PC-3 (cell line): ENCODE measurements around the gene CROT. TPM values are rescaled to one million over a fixed set of nuclear protein-coding genes. Genes with fewer than 3 reads are reported as not detected.

ENCODE experiments used
- ATAC-seq: fragments of 200-7000 bp; cut with Tn5 transposase; 2 replicates; pipeline ENCODE4 v1.9.1; 2020; ENCODE audit warnings: mild to moderate bottlenecking, moderate library complexity
- BruUV-seq: library from RNA; stranded (reverse); fragments of 400-500 nt; replicated peaks from 2 replicates; lab custom pipeline; 2021; lab: Mats Ljungman, UMichigan
- CTCF ChIA-PET: fragments of 300-600 bp; sonication (Branson Sonifier 250); formaldehyde crosslinking; loops from one replicate; lab custom pipeline; 2022; ENCODE audit warnings: antibody characterized with exemption; lab: Charles Lee
- POLR2A ChIA-PET: fragments of 300-600 bp; sonication (Branson Sonifier 250); formaldehyde crosslinking; loops from one replicate; lab custom pipeline; 2022; ENCODE audit warnings: antibody characterized with exemption; ENCODE audit not compliant: unreplicated experiment; lab: Charles Lee
- DNase-seq: peaks from one replicate; pipeline ENCODE4 v3.0.0-alpha.2; 2015
- H2AFZ ChIP-seq: fragments of 300-600 bp; sonication (generic); 2 replicates; pipeline ENCODE4 v1.6.0; 2016; ENCODE audit warnings: antibody characterized with exemption, low read length
- H3F3A ChIP-seq: fragments of 300-600 bp; sonication (generic); one replicate; pipeline ENCODE4 v1.6.0; 2017; ENCODE audit warnings: antibody characterized with exemption, low read length, control low read depth, mild to moderate bottlenecking; ENCODE audit not compliant: unreplicated experiment
- H3K27ac ChIP-seq: fragments of 300-600 bp; sonication (generic); 2 replicates; pipeline ENCODE4 v1.5.1; 2016; ENCODE audit warnings: mild to moderate bottlenecking, low read length
- H3K27me3 ChIP-seq: fragments of 300-600 bp; sonication (generic); 2 replicates; pipeline ENCODE4 v1.6.1; 2016; ENCODE audit warnings: low read length, mixed read lengths
- H3K36me3 ChIP-seq: fragments of 300-600 bp; sonication (generic); 2 replicates; pipeline ENCODE4 v1.6.1; 2016; ENCODE audit warnings: low read depth, mixed run types, low read length, mixed read lengths
- H3K4me1 ChIP-seq: fragments of 300-600 bp; sonication (generic); 2 replicates; pipeline ENCODE4 v1.5.1; 2016; ENCODE audit warnings: low read length; ENCODE audit not compliant: insufficient read depth
- H3K4me2 ChIP-seq: fragments of 300-600 bp; sonication (generic); 2 replicates; pipeline ENCODE4 v1.6.0; 2016; ENCODE audit warnings: low read length
- H3K4me3 ChIP-seq: fragments of 300-600 bp; sonication (generic); 2 replicates; pipeline ENCODE4 v1.5.1; 2016; ENCODE audit warnings: mild to moderate bottlenecking, low read length, mixed read lengths
- H3K79me2 ChIP-seq: fragments of 300-600 bp; sonication (generic); 2 replicates; pipeline ENCODE4 v1.6.1; 2017; ENCODE audit warnings: low read length, mixed read lengths
- H3K9ac ChIP-seq: fragments of 300-600 bp; sonication (generic); 2 replicates; pipeline ENCODE4 v1.6.0; 2016; ENCODE audit warnings: mild to moderate bottlenecking, low read length
- H3K9me2 ChIP-seq: fragments of 300-600 bp; sonication (generic); replicated peaks from 2 replicates; pipeline ENCODE4 v1.6.1; 2016; ENCODE audit warnings: mixed run types, low read length, mixed read lengths
- H3K9me3 ChIP-seq: fragments of 300-600 bp; sonication (generic); 2 replicates; pipeline ENCODE4 v1.6.1; 2016; ENCODE audit warnings: low read length, mixed read lengths
- H4K20me1 ChIP-seq: fragments of 300-600 bp; sonication (generic); 2 replicates; pipeline ENCODE4 v1.6.1; 2016; ENCODE audit warnings: low read length, mixed read lengths
- CTCF ChIP-seq: fragments of 300-600 bp; sonication (generic); conservative IDR thresholded peaks from 2 replicates; pipeline ENCODE4 v1.5.1; 2017; ENCODE audit warnings: antibody characterized with exemption, low read depth, mild to moderate bottlenecking, low read length
- EZH2 ChIP-seq: fragments of 300-600 bp; sonication (generic); IDR thresholded peaks from one replicate; pipeline ENCODE4 v1.6.1; 2017; ENCODE audit warnings: antibody characterized with exemption, mild to moderate bottlenecking, low read length; ENCODE audit not compliant: unreplicated experiment
- EZH2phosphoT487 ChIP-seq: fragments of 300-600 bp; sonication (generic); IDR thresholded peaks from 2 replicates; pipeline ENCODE4 v1.6.1; 2018; ENCODE audit warnings: mild to moderate bottlenecking, antibody characterized with exemption, low read length, borderline replicate concordance
- intact Hi-C: fragments of 100-400 bp; cut with micrococcal nuclease; formaldehyde crosslinking; loops from 2 replicates; pipeline ENCODE4 v1.9.0; 2023
- total RNA-seq: library from RNA; depleted of rRNA; stranded (reverse); fragments of >200 nt; gene quantifications from 2 replicates; pipeline ENCODE4 v1.2.3, GENCODE V29; 2014

Gene CROT
- total RNA-seq, 1 experiment from 2014 or later, result 6.9 TPM

- TF ChIP-seq CTCF (no peak), EZH2 (no peak), EZH2phosphoT487 (no peak)
- H3K4me3 ChIP-seq, result no peak overlapping the region
- no peaks in the 10 kb centered on the region for H3F3A ChIP-seq
- no peak overlapping the region for H3K4me2 ChIP-seq
- H2AFZ ChIP-seq, result no peak overlapping the region
- intact Hi-C loops, result no loop called here
- no peaks in the 10 kb centered on the region for H3K27me3 ChIP-seq
- DNase-seq (no peak), ATAC-seq (no peak)
- no peak overlapping the region for H3K27ac ChIP-seq
- no peak overlapping the region for H3K9ac ChIP-seq
- no peaks in the 10 kb centered on the region for H3K9me3 ChIP-seq
- no peaks in the 10 kb centered on the region for H3K36me3 ChIP-seq
- no peaks in the 10 kb centered on the region for H4K20me1 ChIP-seq
- CTCF ChIA-PET, result no interaction called here
- H3K79me2 ChIP-seq, result no peaks in the 10 kb centered on the region
- POLR2A ChIA-PET, result no interaction called here
- no peaks in the 10 kb centered on the region for H3K9me2 ChIP-seq
- BruUV-seq, result no TSS peak
- H3K4me1 ChIP-seq, result peaks cover 25% of the 10 kb centered on the region
Measured at GRCh38 chr7:87411186-87411585, 65.7 kb downstream of the CROT start.

- H3K9me3 ChIP-seq, result no peaks in the 10 kb centered on the region
- H3K4me3 ChIP-seq, result no peak overlapping the region
- H3K9ac ChIP-seq, result no peak overlapping the region
- no peak for ATAC-seq
- no peaks in the 10 kb centered on the region for H3K27me3 ChIP-seq
- BruUV-seq, result no TSS peak
- no peaks in the 10 kb centered on the region for H3K79me2 ChIP-seq
- TF ChIP-seq EZH2phosphoT487 (no peak), EZH2 (no peak), CTCF (no peak)
- intact Hi-C loops, result no loop called here
- CTCF ChIA-PET, result interaction anchor here (1.9 kb wide), 1 partner anchor 94 kb away, joined by 7 read pairs; no protein-coding TSS in a partner anchor
- no peak for DNase-seq
- peak overlapping the region; percentile 21; the same call in 1 of the 2 replicates for H3K4me2 ChIP-seq
- H4K20me1 ChIP-seq, result no peaks in the 10 kb centered on the region
- H3K4me1 ChIP-seq, result peaks cover 25% of the 10 kb centered on the region
- POLR2A ChIA-PET, result interaction anchor here (0.5 kb wide), 1 partner anchor 101 kb away, joined by 4 read pairs; no protein-coding TSS in a partner anchor
- H2AFZ ChIP-seq, result no peak overlapping the region
- H3K9me2 ChIP-seq, result no peaks in the 10 kb centered on the region
- H3F3A ChIP-seq, result no peaks in the 10 kb centered on the region
- H3K36me3 ChIP-seq, result no peaks in the 10 kb centered on the region
- H3K27ac ChIP-seq, result peak overlapping the region; percentile 74
Measured at GRCh38 chr7:87413029-87413428, 67.6 kb downstream of the CROT start.
